Upper lobe of right lung (tissue), 1 donor: ENCODE measurements around the gene KDM4C. TPM values are rescaled to one million over a fixed set of nuclear protein-coding genes. Genes with fewer than 3 reads are reported as not detected.

Source experiments
- ATAC-seq: fragments of 200-7000 bp; cut with Tn5 transposase; one replicate; pipeline ENCODE4 v1.9.1; 2020; ENCODE audit warnings: mild to moderate bottlenecking, moderate library complexity
- DNase-seq: peaks from one replicate; pipeline ENCODE4 v3.0.0-alpha.2; 2020
- H3K27ac ChIP-seq: fragments of 200-600 bp; one replicate; pipeline ENCODE4 v1.8.0; 2022
- H3K27me3 ChIP-seq: fragments of 200-600 bp; one replicate; pipeline ENCODE4 v1.8.0; 2022; ENCODE audit warnings: mild to moderate bottlenecking
- H3K36me3 ChIP-seq: fragments of 200-600 bp; one replicate; pipeline ENCODE4 v1.8.0; 2022
- H3K4me1 ChIP-seq: fragments of 200-600 bp; one replicate; pipeline ENCODE4 v1.8.0; 2022
- H3K4me3 ChIP-seq: fragments of 200-600 bp; one replicate; pipeline ENCODE4 v1.8.0; 2022; ENCODE audit warnings: mild to moderate bottlenecking
- H3K9me3 ChIP-seq: fragments of 200-600 bp; one replicate; pipeline ENCODE4 v1.8.0; 2022
- intact Hi-C: fragments of 100-400 bp; cut with DNase I; formaldehyde crosslinking; loops from one replicate; pipeline ENCODE4 v1.11.0; 2022
- total RNA-seq: library from RNA; stranded (reverse); fragmentation: NEBNext Ultra II Directional; extraction: Animal tissue kit (Norgen Biotek cat#: 25700); gene quantifications from one replicate; pipeline ENCODE4 v1.2.1, GENCODE V29; 2021
- TF ChIP-seq, protein P1 (sequence below): fragments of 200-600 bp; IDR thresholded peaks from one replicate; pipeline ENCODE4 v1.8.0; 2022; ENCODE audit warnings: antibody characterized with exemption
- donor health status: DM: no; HTN: yes; CAD: no; lungs with severe emphysema.

The KDM4C gene
- total RNA-seq, 1 donor from 2014 or later: 37.2 TPM

- Histone ChIP-seq H3K4me3 (no peak overlapping the region), H3K36me3 (peaks cover 33% of the 10 kb centered on the region), H3K27ac (no peak overlapping the region), H3K9me3 (no peaks in the 10 kb centered on the region), H3K27me3 (no peaks in the 10 kb centered on the region), H3K4me1 (no peaks in the 10 kb centered on the region)
- ATAC-seq: no peak
- TF ChIP-seq, protein P1, sequence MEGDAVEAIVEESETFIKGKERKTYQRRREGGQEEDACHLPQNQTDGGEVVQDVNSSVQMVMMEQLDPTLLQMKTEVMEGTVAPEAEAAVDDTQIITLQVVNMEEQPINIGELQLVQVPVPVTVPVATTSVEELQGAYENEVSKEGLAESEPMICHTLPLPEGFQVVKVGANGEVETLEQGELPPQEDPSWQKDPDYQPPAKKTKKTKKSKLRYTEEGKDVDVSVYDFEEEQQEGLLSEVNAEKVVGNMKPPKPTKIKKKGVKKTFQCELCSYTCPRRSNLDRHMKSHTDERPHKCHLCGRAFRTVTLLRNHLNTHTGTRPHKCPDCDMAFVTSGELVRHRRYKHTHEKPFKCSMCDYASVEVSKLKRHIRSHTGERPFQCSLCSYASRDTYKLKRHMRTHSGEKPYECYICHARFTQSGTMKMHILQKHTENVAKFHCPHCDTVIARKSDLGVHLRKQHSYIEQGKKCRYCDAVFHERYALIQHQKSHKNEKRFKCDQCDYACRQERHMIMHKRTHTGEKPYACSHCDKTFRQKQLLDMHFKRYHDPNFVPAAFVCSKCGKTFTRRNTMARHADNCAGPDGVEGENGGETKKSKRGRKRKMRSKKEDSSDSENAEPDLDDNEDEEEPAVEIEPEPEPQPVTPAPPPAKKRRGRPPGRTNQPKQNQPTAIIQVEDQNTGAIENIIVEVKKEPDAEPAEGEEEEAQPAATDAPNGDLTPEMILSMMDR: no peak
- no peak for DNase-seq
- intact Hi-C loops: no loop called here
Observed at GRCh38 chr9:7166074-7166473, 408.3 kb downstream of the KDM4C start.

DNA sequence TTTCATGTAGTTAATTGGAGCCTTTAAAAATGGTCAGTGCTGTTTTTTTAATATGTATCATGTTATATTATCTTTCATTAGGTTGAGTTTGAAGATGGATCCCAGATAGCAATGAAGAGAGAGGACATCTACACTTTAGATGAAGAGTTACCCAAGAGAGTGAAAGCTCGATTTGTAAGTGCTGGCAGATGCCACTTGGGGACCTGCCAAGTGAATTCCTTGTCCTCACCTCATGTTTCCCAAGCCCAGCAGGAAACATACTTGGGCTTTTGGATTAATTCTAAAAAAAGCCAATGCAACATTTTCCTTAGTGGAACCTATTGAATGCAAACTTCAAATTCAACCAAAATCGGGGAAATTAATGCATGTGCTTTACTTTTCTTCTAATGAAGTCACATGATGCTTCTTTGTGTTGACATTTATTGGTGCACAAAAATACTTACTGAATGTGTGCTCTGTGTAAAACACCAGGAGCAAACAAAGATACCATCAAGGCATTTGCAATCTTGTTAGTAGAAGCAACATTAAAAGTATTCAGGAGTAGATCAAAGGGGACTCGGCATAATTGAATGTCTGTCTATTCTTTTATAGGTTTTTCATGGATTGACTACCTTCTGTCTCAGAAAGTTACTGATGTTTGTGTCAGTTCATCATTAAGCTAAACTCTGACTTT, 412.1 kb downstream of the KDM4C start:
- TF ChIP-seq, protein P1: no peak
- H3K27ac ChIP-seq: no peak overlapping the region
- ATAC-seq (no peak), DNase-seq (no peak)
- no peaks in the 10 kb centered on the region for H3K27me3 ChIP-seq
- no peak overlapping the region for H3K4me3 ChIP-seq
- peaks cover 48% of the 10 kb centered on the region for H3K36me3 ChIP-seq
- no peaks in the 10 kb centered on the region for H3K9me3 ChIP-seq
- intact Hi-C loops: no loop called here
- no peaks in the 10 kb centered on the region for H3K4me1 ChIP-seq

GRCh38 chr9:7171396-7172153, 413.8 kb downstream of the KDM4C start:
- TF ChIP-seq, protein P1: no peak
- intact Hi-C loops: no loop called here
- no peaks in the 10 kb centered on the region for H3K9me3 ChIP-seq
- H3K27ac ChIP-seq: no peak overlapping the region
- peaks cover 36% of the 10 kb centered on the region for H3K36me3 ChIP-seq
- no peak overlapping the region for H3K4me3 ChIP-seq
- no peaks in the 10 kb centered on the region for H3K27me3 ChIP-seq
- DNase-seq: no peak
- no peak for ATAC-seq
- H3K4me1 ChIP-seq: no peaks in the 10 kb centered on the region

DNA sequence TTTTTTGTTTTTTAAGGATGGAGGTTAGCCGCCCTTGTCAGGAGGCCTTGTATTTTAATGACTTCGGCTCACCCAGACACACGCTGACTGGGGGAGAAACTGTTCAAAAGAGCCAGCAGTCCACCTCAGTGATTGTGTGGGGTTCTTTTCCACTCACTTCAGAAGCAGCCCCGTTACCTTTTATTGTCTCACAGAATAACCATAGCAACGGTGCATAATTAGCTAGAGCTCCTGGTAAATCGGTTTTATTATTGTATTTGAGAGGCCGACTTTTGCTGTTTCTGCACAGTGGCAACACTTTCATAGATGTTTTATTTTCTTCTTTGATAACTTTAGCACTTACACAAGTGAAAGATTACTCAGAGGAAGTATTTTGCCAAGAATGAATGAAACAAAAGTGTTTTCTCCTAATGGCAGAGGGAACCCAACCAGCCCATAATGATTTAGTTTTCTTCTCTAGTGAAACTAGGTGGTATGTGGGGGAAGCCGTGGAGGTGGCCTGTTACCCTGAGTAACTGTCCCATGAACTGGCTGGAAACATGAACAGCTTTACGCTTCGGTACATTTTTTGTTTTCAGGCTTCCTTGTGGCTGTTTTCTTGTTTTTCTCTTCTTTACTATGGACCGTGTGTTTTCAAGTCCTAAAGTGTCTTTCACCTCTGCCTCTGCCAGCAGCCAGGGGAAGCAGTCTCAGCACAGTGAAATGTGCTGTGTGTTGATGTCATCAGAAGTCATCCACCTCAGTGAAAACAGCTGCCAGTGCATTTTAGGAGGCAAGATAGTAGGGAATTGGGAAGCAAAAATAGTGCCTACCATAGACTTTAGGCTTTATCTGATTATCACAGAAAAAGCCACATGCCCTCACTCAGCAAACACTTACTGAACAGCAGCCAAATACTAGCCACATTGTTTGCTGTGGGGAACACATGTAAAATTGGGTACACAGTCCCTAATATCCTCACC, 414.7 kb downstream of the KDM4C start:
- TF ChIP-seq, protein P1: no peak
- H3K4me3 ChIP-seq: no peak overlapping the region

GRCh38 chr9:7173139-7173538, 415.4 kb downstream of the KDM4C start:
- TF ChIP-seq, protein P1: no peak
- Histone ChIP-seq H3K9me3 (no peaks in the 10 kb centered on the region), H3K27ac (no peak overlapping the region), H3K4me3 (no peak overlapping the region), H3K27me3 (no peaks in the 10 kb centered on the region), H3K36me3 (peaks cover 41% of the 10 kb centered on the region), H3K4me1 (no peaks in the 10 kb centered on the region)
- intact Hi-C loops: no loop called here
- DNase-seq (no peak), ATAC-seq (no peak)

More for the DNA sequence above, 414.7 kb downstream of the KDM4C start:
- DNase-seq (no peak), ATAC-seq (no peak)
- Histone ChIP-seq H3K9me3 (no peaks in the 10 kb centered on the region), H3K27me3 (no peaks in the 10 kb centered on the region), H3K27ac (no peak overlapping the region), H3K4me1 (no peaks in the 10 kb centered on the region), H3K36me3 (peaks cover 35% of the 10 kb centered on the region)
- intact Hi-C loops: no loop called here
